ENCODE results near the gene GRIK2. TPM values are rescaled to one million over a fixed set of nuclear protein-coding genes. Genes with fewer than 3 reads are reported as not detected.

GRIK2 gene
- total RNA-seq, 1 experiment from 2014 or later = 0.70 TPM

GRCh38 chr6:101994521-101994920 is 601.0 kb downstream of the GRIK2 start:
- no peak overlapping the region for H3K14ac ChIP-seq (ENCODE audit: insufficient read depth, low read length)
- H2BK5ac ChIP-seq (ENCODE audit: insufficient read length, low read length) = no peak overlapping the region
- no peak overlapping the region for H3T11ph ChIP-seq (ENCODE audit: low read length)
- no peak overlapping the region for H3K56ac ChIP-seq (ENCODE audit: insufficient read length, low read depth, low read length)
- no peaks in the 10 kb centered on the region for H3K9me3 ChIP-seq (ENCODE audit: control insufficient read depth, low read depth, low read length)
- no peak overlapping the region for H3K23ac ChIP-seq (ENCODE audit: insufficient read length, low read depth, low read length)
- no peak overlapping the region for H3K4me2 ChIP-seq (ENCODE audit: insufficient read depth, insufficient read length, low read length)
- H3K27me3 ChIP-seq (ENCODE audit: insufficient read depth, low read length) = no peaks in the 10 kb centered on the region
- Mint-ChIP-seq H3K4me1 (peaks cover 4 to 5% of the 10 kb centered on the region in 2 experiments; a peak in 1 of 4 replicates), H3K27ac (no peak overlapping the region), H3K4me3 (no peak overlapping the region), H3K9me3 (no peaks in the 10 kb centered on the region), H3K36me3 (ENCODE audit: insufficient read depth in 1 of 3, low read depth in 3 of 3) (no peaks in the 10 kb centered on the region), H3K27me3 (ENCODE audit: low read depth) (no peaks in the 10 kb centered on the region)
- no peak overlapping the region for H3K27ac ChIP-seq (ENCODE audit: insufficient read length, low read depth, low read length)
- no peaks in the 10 kb centered on the region for H3K23me2 ChIP-seq (ENCODE audit: insufficient read length, low read depth, low read length, poor library complexity, severe bottlenecking)
- H2BK20ac ChIP-seq (ENCODE audit: low read depth, low read length, poor library complexity, severe bottlenecking) = no peak overlapping the region
- no peak overlapping the region for H4K8ac ChIP-seq (replicated peaks; ENCODE audit: insufficient read length, low read depth, low read length)
- H3K4ac ChIP-seq (ENCODE audit: low read depth, low read length) = no peak overlapping the region
- H3K9ac ChIP-seq (ENCODE audit: extremely low read depth, insufficient read length, low read length) = no peak overlapping the region
- H2BK120ac ChIP-seq (ENCODE audit: low read depth, low read length, poor library complexity, severe bottlenecking) = no peak overlapping the region
- no peaks in the 10 kb centered on the region for H3K4me1 ChIP-seq (ENCODE audit: insufficient read depth, low read length)
- H4K20me1 ChIP-seq (ENCODE audit: control insufficient read depth, insufficient read depth, insufficient read length) = no peaks in the 10 kb centered on the region
- no peak overlapping the region for H2BK12ac ChIP-seq (ENCODE audit: insufficient read length, low read depth, low read length)
- no peak overlapping the region for H4K5ac ChIP-seq (ENCODE audit: insufficient read length, low read depth, low read length)
- no peak overlapping the region for H2BK15ac ChIP-seq (ENCODE audit: low read depth, low read length)
- H2AFZ ChIP-seq (ENCODE audit: low read length) = no peak overlapping the region
- no peaks in the 10 kb centered on the region for H3K79me2 ChIP-seq (ENCODE audit: insufficient read depth, low read length)
- H3K18ac ChIP-seq (ENCODE audit: insufficient read length, low read depth, low read length) = no peak overlapping the region
- H4K91ac ChIP-seq (ENCODE audit: insufficient read length, low read depth, low read length) = no peak overlapping the region
- H2AK5ac ChIP-seq (ENCODE audit: insufficient read length, low read length) = no peak overlapping the region
- no peak for TF ChIP-seq CTCF (conservative IDR thresholded peaks at IDR 0.05)
- no peak for DNase-seq
- H3K79me1 ChIP-seq (ENCODE audit: insufficient read depth, low read depth, low read length, poor library complexity, severe bottlenecking) = no peaks in the 10 kb centered on the region

Measured in H9 (cell line).